B cell (primary cell): ENCODE data around the gene SLC2A9. TPM values are rescaled to one million over a fixed set of nuclear protein-coding genes. Genes with fewer than 3 reads are reported as not detected.

ENCODE experiments used
- ATAC-seq: fragments of 200-7000 bp; cut with Tn5 transposase; one replicate; pipeline ENCODE4 v1.10.0; 2021; ENCODE audit warnings: low read depth, mild to moderate bottlenecking, moderate number of reproducible peaks, moderate library complexity
- CTCF ChIA-PET: fragments of 350-600 bp; sonication (Branson Sonifier 250); formaldehyde crosslinking; loops from one replicate; lab custom pipeline; 2021; ENCODE audit warnings: antibody characterized with exemption, inconsistent platforms; lab: Charles Lee
- POLR2A ChIA-PET: fragments of 350-600 bp; sonication (Branson Sonifier 250); formaldehyde crosslinking; loops from one replicate; lab custom pipeline; 2021; ENCODE audit warnings: antibody characterized with exemption; lab: Charles Lee
- DNase-seq: peaks from one replicate; pipeline ENCODE4 v3.0.0; 2013
- H2AFZ ChIP-seq: 2 replicates; pipeline ENCODE4 v1.6.1; 2012; ENCODE audit warnings: mild to moderate bottlenecking, low read depth, low read length; ENCODE audit not compliant: insufficient read depth, poor library complexity, severe bottlenecking
- H3K27ac ChIP-seq, 2 donors: 1 replicate in 1 of 2; 2 replicates in 1 of 2; pipeline ENCODE4 v1.5.1; 2012 to 2013; ENCODE audit warnings: low read length in 2 of 2, mild to moderate bottlenecking in 2 of 2, moderate library complexity in 1 of 2
- H3K27me3 ChIP-seq, 4 experiments: fragments of 200-600 bp in 1 of 4; sonication (generic) in 1 of 4; replicated peaks in 1 of 4; 1 replicate in 2 of 4; 2 replicates in 2 of 4; pipeline versions ENCODE4 v1.6.1 to v1.7.0; 2013 to 2016; ENCODE audit warnings: low read length in 3 of 4, mild to moderate bottlenecking in 2 of 4, mixed read lengths in 1 of 4, moderate library complexity in 1 of 4; ENCODE audit not compliant: insufficient read depth in 4 of 4, control insufficient read depth in 3 of 4; ENCODE audit errors: control extremely low read depth in 1 of 4
- H3K36me3 ChIP-seq, 2 experiments: replicated peaks in 1 of 2; 1 replicate in 1 of 2; 2 replicates in 1 of 2; pipeline versions ENCODE4 v1.6.1 to v1.7.1; 2013; ENCODE audit warnings: low read length in 1 of 2; ENCODE audit not compliant: insufficient read depth in 2 of 2, control insufficient read depth in 1 of 2; ENCODE audit errors: control extremely low read depth in 1 of 2, extremely low read depth in 1 of 2
- H3K4me1 ChIP-seq, 2 donors: fragments of 200-600 bp in 1 of 2; sonication (generic) in 1 of 2; 1 replicate in 1 of 2; 2 replicates in 1 of 2; pipeline versions ENCODE4 v1.5.1 to v1.6.1; 2013 to 2017; ENCODE audit warnings: low read length in 2 of 2; ENCODE audit not compliant: control insufficient read depth in 2 of 2, insufficient read depth in 2 of 2
- H3K4me2 ChIP-seq: replicated peaks from 2 replicates; pipeline ENCODE3; 2012; ENCODE audit warnings: mild to moderate bottlenecking, low read depth, low read length; ENCODE audit not compliant: poor library complexity, severe bottlenecking
- H3K4me3 ChIP-seq, 5 experiments: fragments of 200-600 bp in 1 of 5; sonication (generic) in 1 of 5; 1 replicate in 3 of 5; 2 replicates in 2 of 5; pipeline versions ENCODE4 v1.5.1 to v1.7.0; 2011 to 2016; ENCODE audit warnings: low read length in 4 of 5, mild to moderate bottlenecking in 4 of 5, low read depth in 2 of 5, control low read depth in 1 of 5, moderate library complexity in 1 of 5; ENCODE audit not compliant: insufficient read depth in 1 of 5; ENCODE audit errors: control extremely low read depth in 1 of 5, extremely low read depth in 1 of 5
- H3K79me2 ChIP-seq: fragments of 200-600 bp; sonication (generic); one replicate; pipeline ENCODE4 v1.6.0; 2016; ENCODE audit warnings: low read length; ENCODE audit not compliant: control insufficient read depth, insufficient read depth
- H3K9ac ChIP-seq: fragments of 200-600 bp; sonication (generic); 2 replicates; pipeline ENCODE4 v1.6.1; 2017; ENCODE audit warnings: mild to moderate bottlenecking, low read length, moderate library complexity
- H3K9me3 ChIP-seq, 3 donors: one replicate each; pipeline versions ENCODE4 v1.6.1 to v1.7.1; 2013; ENCODE audit warnings: low read length in 2 of 3; ENCODE audit not compliant: control insufficient read depth in 2 of 3, insufficient read depth in 1 of 3; ENCODE audit errors: control extremely low read depth in 1 of 3
- H4K20me1 ChIP-seq: 2 replicates; pipeline ENCODE4 v1.6.0; 2012; ENCODE audit warnings: mild to moderate bottlenecking, low read length; ENCODE audit not compliant: insufficient read depth, control insufficient read depth, poor library complexity, severe bottlenecking
- H3K27ac Mint-ChIP-seq: one replicate; pipeline ENCODE4 v1.8.0; 2021; ENCODE audit warnings: mixed read lengths
- H3K27me3 Mint-ChIP-seq: one replicate; pipeline ENCODE4 v1.8.0; 2021; ENCODE audit warnings: mixed read lengths
- H3K4me1 Mint-ChIP-seq: one replicate; pipeline ENCODE4 v1.8.0; 2021; ENCODE audit warnings: mixed read lengths
- H3K4me3 Mint-ChIP-seq: one replicate; pipeline ENCODE4 v1.8.0; 2021; ENCODE audit warnings: mixed read lengths
- H3K9me3 Mint-ChIP-seq: one replicate; pipeline ENCODE4 v1.8.0; 2022; ENCODE audit warnings: mixed read lengths; ENCODE audit not compliant: insufficient read depth
- CTCF ChIP-seq: fragments of 200-600 bp; IDR thresholded peaks from one replicate; pipeline ENCODE4 v1.8.0; 2022; ENCODE audit warnings: antibody characterized with exemption, mild to moderate bottlenecking
- EZH2 ChIP-seq: IDR thresholded peaks from 2 replicates; pipeline ENCODE4 v1.6.1; 2012; ENCODE audit warnings: borderline replicate concordance, low read depth, mild to moderate bottlenecking, moderate library complexity, low read length; ENCODE audit not compliant: insufficient read depth, poor library complexity, severe bottlenecking
- WGBS: methylation state at CpG from one replicate; pipeline ENCODE4 v1.1.5; 2013; ENCODE audit warnings: missing lambda C conversion rate; ENCODE audit not compliant: insufficient coverage; 5-methylcytosine and 5-hydroxymethylcytosine counted together
- intact Hi-C: fragments of 100-400 bp; cut with micrococcal nuclease; formaldehyde crosslinking; loops from one replicate; pipeline ENCODE4 v1.10.0; 2022
- polyA plus RNA-seq: library from polyadenylated mRNA; depleted of rRNA; stranded (reverse); fragments of >200 nt; gene quantifications from 2 replicates; pipeline ENCODE4 v1.2.3, GENCODE V29; 2012
- total RNA-seq, 2 donors: library from RNA; stranded (reverse); fragments of 120-200 nt in 1 of 2; gene quantifications; 1 replicate in 1 of 2; 2 replicates in 1 of 2; pipeline versions ENCODE4 v1.2.3 to v1.2.4, GENCODE V29; 2013 to 2022

SLC2A9 gene
- total and polyA plus RNA-seq, 2 donors (not counting 1 experiment from before 2014, with no cell fraction given), result 0.89 to 2.1 TPM

DNA sequence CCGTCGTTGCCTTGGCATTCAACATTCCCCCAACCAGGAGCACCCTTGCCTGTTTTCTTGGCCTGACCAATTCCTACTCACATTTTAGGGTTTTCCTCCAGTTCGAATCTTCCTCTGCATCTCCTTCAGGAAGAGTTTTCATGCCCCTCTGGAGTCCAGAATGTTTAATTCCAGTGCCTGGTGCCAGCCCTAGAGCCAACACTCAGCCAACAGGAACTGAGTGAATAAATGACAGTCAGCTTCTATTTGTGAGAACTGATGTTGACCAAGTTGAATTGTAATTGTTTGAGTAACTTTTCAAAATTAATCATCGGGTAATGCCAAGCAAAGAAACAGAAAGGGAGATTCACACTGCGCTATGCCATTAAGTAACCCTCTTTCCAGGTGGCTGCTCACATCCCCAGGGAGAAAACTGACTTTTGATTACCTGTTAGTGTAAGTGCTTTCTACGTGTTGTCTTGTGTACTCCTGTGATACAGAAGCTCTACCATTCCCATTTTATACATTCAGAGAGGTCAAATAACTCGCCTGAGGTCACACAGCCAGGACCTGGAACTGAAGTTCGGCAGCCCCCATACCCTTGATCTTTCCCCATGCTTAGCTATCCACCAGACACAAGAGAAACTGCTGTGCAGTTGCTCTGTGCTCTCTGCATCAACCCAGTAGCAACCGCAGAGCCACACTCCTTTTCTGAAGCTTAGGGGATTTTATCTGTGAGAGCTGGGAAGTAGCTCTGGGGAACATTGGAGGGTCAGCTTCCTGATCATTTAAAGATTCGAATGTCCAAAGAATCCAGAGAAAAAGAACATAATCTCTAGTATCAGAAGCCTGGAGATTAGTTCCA is 19.0 kb upstream of the SLC2A9 start:
- no peaks in the 10 kb centered on the region for H3K79me2 ChIP-seq
- peaks cover 2 to 9% (median 4%) of the 10 kb centered on the region in 3 donors for H3K9me3 ChIP-seq
- 89% methylated on average over 6 of the region's 10 CpGs for WGBS
- no peak overlapping the region for H3K4me3 Mint-ChIP-seq
- ChIA-PET CTCF (no interaction called here), POLR2A (no interaction called here)
- H3K9me3 Mint-ChIP-seq, result peaks cover 8% of the 10 kb centered on the region
- peaks cover 0 to 2% of the 10 kb centered on the region in 2 donors for H3K4me1 ChIP-seq
- no peak overlapping the region for H2AFZ ChIP-seq
- intact Hi-C loops, result no loop called here
- H3K4me3 ChIP-seq, result no peak overlapping the region
- no peaks in the 10 kb centered on the region for H4K20me1 ChIP-seq
- H3K27ac Mint-ChIP-seq, result no peak overlapping the region
- peaks cover 7% of the 10 kb centered on the region for H3K4me1 Mint-ChIP-seq
- no peak overlapping the region for H3K9ac ChIP-seq
- no peak overlapping the region for H3K4me2 ChIP-seq
- no peaks in the 10 kb centered on the region for H3K36me3 ChIP-seq
- ATAC-seq (no peak), DNase-seq (no peak)
- no peaks in the 10 kb centered on the region for H3K27me3 Mint-ChIP-seq
- no peaks in the 10 kb centered on the region for H3K27me3 ChIP-seq
- H3K27ac ChIP-seq, result no peak overlapping the region
- TF ChIP-seq EZH2, result no peak

GRCh38 chr4:10036807-10037342 is 15.6 kb upstream of the SLC2A9 start:
- H3K27me3 Mint-ChIP-seq, result peaks cover 7% of the 10 kb centered on the region
- no peak overlapping the region for H3K9ac ChIP-seq
- H3K4me3 Mint-ChIP-seq, result no peak overlapping the region
- no peak overlapping the region for H3K27ac ChIP-seq
- no peaks in the 10 kb centered on the region for H3K36me3 ChIP-seq
- DNase-seq (no peak), ATAC-seq (no peak)
- no peaks in the 10 kb centered on the region for H3K79me2 ChIP-seq
- H3K4me2 ChIP-seq, result no peak overlapping the region
- no peaks in the 10 kb centered on the region for H3K9me3 Mint-ChIP-seq
- peaks cover 8 to 16% of the 10 kb centered on the region in 2 donors for H3K4me1 ChIP-seq
- ChIA-PET CTCF (no interaction called here), POLR2A (no interaction called here)
- intact Hi-C loops, result no loop called here
- no peak overlapping the region for H2AFZ ChIP-seq
- H3K27me3 ChIP-seq, result peaks cover 0 to 6% (median 0%) of the 10 kb centered on the region in 4 experiments
- WGBS, result 88% methylated on average over 10 of the region's 10 CpGs
- H3K27ac Mint-ChIP-seq, result no peak overlapping the region
- H4K20me1 ChIP-seq, result no peaks in the 10 kb centered on the region
- H3K4me1 Mint-ChIP-seq, result peaks cover 20% of the 10 kb centered on the region
- TF ChIP-seq EZH2, result no peak
- no peak for TF ChIP-seq CTCF
- H3K4me3 ChIP-seq, result no peak overlapping the region
- peaks cover 0 to 1% (median 0%) of the 10 kb centered on the region in 3 donors for H3K9me3 ChIP-seq
